Transverse colon (tissue), 4 donors: ENCODE data around the gene CFAP61. TPM values are rescaled to one million over a fixed set of nuclear protein-coding genes. Genes with fewer than 3 reads are reported as not detected.

Experiments
- DNase-seq: peaks from one replicate; pipeline ENCODE4 v3.0.0-alpha.2; 2019
- H3K27ac ChIP-seq, 4 donors: fragments of 200-600 bp; sonication (generic); 2 replicates each; pipeline ENCODE4 v1.5.1; 2016 to 2018; ENCODE audit warnings: inconsistent platforms in 4 of 4
- H3K27me3 ChIP-seq: fragments of 200-600 bp; sonication (generic); 2 replicates; pipeline ENCODE4 v1.5.1; 2017; ENCODE audit warnings: inconsistent platforms
- H3K36me3 ChIP-seq, 4 donors: fragments of 200-600 bp; sonication (generic); 2 replicates each; pipeline ENCODE4 v1.5.1; 2017 to 2019; ENCODE audit warnings: inconsistent platforms in 4 of 4
- H3K4me1 ChIP-seq, 4 donors: fragments of 200-600 bp; sonication (generic); 2 replicates each; pipeline ENCODE4 v1.5.1; 2017 to 2020; ENCODE audit warnings: inconsistent platforms in 4 of 4
- H3K4me3 ChIP-seq, 4 donors: fragments of 200-600 bp; sonication (generic); 1 replicate in 1 of 4; 2 replicates in 3 of 4; pipeline versions ENCODE4 v1.5.1 to v1.6.1; 2017 to 2019; ENCODE audit warnings: inconsistent platforms in 4 of 4
- H3K9me3 ChIP-seq, 2 donors: fragments of 200-600 bp; sonication (generic); 2 replicates each; pipeline ENCODE4 v1.5.1; 2017 to 2019; ENCODE audit warnings: inconsistent platforms in 2 of 2
- CTCF ChIP-seq, 5 experiments: fragments of 200-600 bp in 3 of 5; fragments of 450-650 bp in 2 of 5; sonication (generic) in 3 of 5; IDR thresholded peaks; 1 replicate in 2 of 5; 2 replicates in 3 of 5; pipeline ENCODE4 v1.5.1; 2016 to 2017; ENCODE audit warnings: antibody characterized with exemption in 5 of 5, inconsistent platforms in 3 of 5, mild to moderate bottlenecking in 2 of 5, moderate library complexity in 1 of 5
- EP300 ChIP-seq: sonication (generic); formaldehyde crosslinking; IDR thresholded peaks from one replicate; pipeline ENCODE4 v1.6.1; 2017; ENCODE audit warnings: antibody characterized with exemption, low read depth
- POLR2A ChIP-seq: fragments of 450-650 bp; IDR thresholded peaks from one replicate; pipeline ENCODE4 v1.6.1; 2016; ENCODE audit warnings: antibody characterized with exemption, mild to moderate bottlenecking, moderate library complexity
- POLR2AphosphoS5 ChIP-seq, 3 donors: sonication (generic); formaldehyde crosslinking; IDR thresholded peaks; one replicate each; pipeline ENCODE4 v1.6.1; 2016; ENCODE audit warnings: antibody characterized with exemption in 3 of 3
- WGBS, 2 donors: methylation state at CpG; one replicate each; pipeline ENCODE4 v1.1.5; 2018; ENCODE audit warnings: low coverage in 1 of 2; 5-methylcytosine and 5-hydroxymethylcytosine counted together
- in situ Hi-C, 4 donors: fragments of 200-750 bp; cut with MboI; loops; one replicate each; pipeline versions ENCODE4 v1.15.0 to v1.15.1; 2017; ENCODE audit warnings: low sequenced_read_pairs in 3 of 4, low pct_ligation_motif_present in 1 of 4, low pct_unique_long_range_greater_than_20kb in 1 of 4
- intact Hi-C: fragments of 100-400 bp; cut with DNase I; formaldehyde crosslinking; loops from one replicate; pipeline ENCODE4 v1.15.1; 2023; ENCODE audit warnings: low total_unique reads
- small RNA-seq, 4 donors: library from RNA; depleted of rRNA; stranded (forward); fragments of <200 nt; gene quantifications; one replicate each; pipeline ENCODE3, GENCODE V24; 2016
- total RNA-seq, 4 donors: library from RNA; depleted of rRNA; stranded (reverse); fragments of >200 nt; gene quantifications; one replicate each; pipeline ENCODE4 v1.1.0, GENCODE V29; 2016

Gene CFAP61
- total RNA-seq, 4 donors from 2014 or later: 0.27 TPM; not detected in 3

DNA sequence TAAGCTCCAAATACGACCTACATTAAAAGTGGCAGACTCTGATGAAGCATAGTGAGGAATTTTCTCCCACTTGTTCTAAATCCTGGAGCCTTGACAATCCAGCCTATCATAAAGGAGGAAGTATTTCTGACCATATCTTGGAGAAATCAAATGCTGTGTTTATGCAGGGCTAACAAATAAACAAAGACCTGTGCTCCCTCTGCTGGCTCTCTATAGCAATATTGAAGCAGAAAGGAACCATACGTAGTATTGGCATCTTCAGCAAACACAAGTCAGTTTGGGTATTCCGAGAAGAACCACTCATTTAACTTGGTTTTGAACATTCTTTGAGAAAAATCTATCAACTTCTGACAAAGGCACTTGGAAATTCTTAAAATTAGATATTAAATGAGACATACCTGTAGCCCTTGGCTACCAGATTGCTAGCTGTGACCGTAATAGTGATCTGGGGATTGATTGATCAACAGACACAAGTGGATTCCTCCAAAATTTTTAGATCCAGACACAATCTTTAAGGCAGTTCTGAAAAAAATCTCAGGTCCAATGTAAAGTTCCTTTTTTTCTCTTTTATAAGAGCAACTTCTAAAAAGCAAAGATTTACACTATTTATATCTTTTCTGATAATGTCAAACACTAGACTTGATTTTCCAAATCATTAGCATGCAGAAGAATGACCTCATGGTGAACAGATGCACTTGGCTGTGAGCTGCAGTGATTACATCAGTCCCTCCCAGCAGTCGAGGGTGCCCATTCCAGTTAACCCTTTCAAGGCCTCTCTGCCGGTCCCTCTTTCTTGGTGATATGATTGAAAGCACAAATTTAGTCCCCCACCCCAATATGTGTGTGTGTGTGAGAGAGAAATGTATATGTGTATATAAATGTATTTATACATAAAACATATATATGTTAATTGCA lies 355.8 kb downstream of the CFAP61 start:
- Histone ChIP-seq H3K4me3 (no peak overlapping the region), H3K36me3 (no peaks in the 10 kb centered on the region), H3K9me3 (no peaks in the 10 kb centered on the region), H3K4me1 (no peaks in the 10 kb centered on the region), H3K27me3 (no peaks in the 10 kb centered on the region), H3K27ac (no peak overlapping the region)
- intact Hi-C loops (no loop called here), in situ Hi-C loops (no loop called here)
- 67% methylated on average over 3 to 6 of the region's 6 CpGs for WGBS, 2 donors
- no peak for DNase-seq
- TF ChIP-seq EP300 (no peak), POLR2A (no peak), POLR2AphosphoS5 (IDR thresholded peaks at IDR 0.05) (no peak), CTCF (IDR thresholded peaks at IDR 0.05) (no peak)

DNA sequence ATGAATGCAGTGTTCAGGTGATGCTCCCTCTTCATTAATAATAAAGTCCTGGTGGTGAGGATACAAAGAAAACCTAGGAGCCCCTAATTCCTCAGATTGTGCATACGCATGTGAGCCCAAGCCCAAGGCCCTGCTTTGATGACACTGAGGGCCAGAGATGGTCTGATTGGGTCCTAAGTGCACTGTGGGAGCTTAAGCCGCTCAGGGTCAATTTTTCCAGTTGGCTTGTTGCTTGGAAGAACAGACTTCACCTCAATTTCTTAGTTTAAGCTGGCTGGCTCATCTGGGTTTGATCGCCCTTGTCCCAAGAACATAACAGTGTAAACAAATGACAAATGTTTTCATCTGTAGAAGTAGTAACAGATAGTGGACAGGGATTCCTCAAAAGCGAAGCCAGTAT lies 357.0 kb downstream of the CFAP61 start:
- in situ Hi-C loops: no loop called here

More for the DNA sequence above, 357.0 kb downstream of the CFAP61 start:
- DNase-seq: no peak
- intact Hi-C loops: no loop called here
- H3K36me3 ChIP-seq: no peaks in the 10 kb centered on the region
- 98 to 100% methylated on average over 4 of the region's 4 CpGs for WGBS, 2 donors
- H3K27ac ChIP-seq: no peak overlapping the region
- H3K27me3 ChIP-seq: no peaks in the 10 kb centered on the region
- TF ChIP-seq POLR2AphosphoS5 (IDR thresholded peaks at IDR 0.05): no peak
- TF ChIP-seq EP300: no peak
- TF ChIP-seq POLR2A: no peak
- no peak for TF ChIP-seq CTCF (IDR thresholded peaks at IDR 0.05)
- no peaks in the 10 kb centered on the region for H3K9me3 ChIP-seq
- H3K4me3 ChIP-seq: no peak overlapping the region
- H3K4me1 ChIP-seq: no peaks in the 10 kb centered on the region

Small RNA genes lying within 50 kb of the gene (small RNA-seq; reads per million reads assigned to genes)
- gene RN7SL690P: 0 reads per million in 4 donors

Other genes with a start within 250 kb of the CFAP61 start
- 10 to 100 TPM; 26.5 to 58.0 (median 32.7) TPM for gene NAA20, start 35.2 kb upstream of the CFAP61 start, total RNA-seq
- 10 to 100 TPM; 12.3 to 22.1 (median 15.6) TPM for gene CRNKL1, start 66 bp upstream of the CFAP61 start, total RNA-seq